HPDE6-E6E7 (cell line): ENCODE measurements around the gene IDH3G.

ENCODE experiments used
- DNase-seq: peaks from one replicate; pipeline ENCODE4 v3.0.0; 2011; ENCODE audit warnings: missing footprints; ENCODE audit errors: extremely low spot score

The IDH3G gene

GRCh38 chrX:153791104-153791852 is 2.9 kb downstream of the IDH3G start:
- no peak for DNase-seq

DNA sequence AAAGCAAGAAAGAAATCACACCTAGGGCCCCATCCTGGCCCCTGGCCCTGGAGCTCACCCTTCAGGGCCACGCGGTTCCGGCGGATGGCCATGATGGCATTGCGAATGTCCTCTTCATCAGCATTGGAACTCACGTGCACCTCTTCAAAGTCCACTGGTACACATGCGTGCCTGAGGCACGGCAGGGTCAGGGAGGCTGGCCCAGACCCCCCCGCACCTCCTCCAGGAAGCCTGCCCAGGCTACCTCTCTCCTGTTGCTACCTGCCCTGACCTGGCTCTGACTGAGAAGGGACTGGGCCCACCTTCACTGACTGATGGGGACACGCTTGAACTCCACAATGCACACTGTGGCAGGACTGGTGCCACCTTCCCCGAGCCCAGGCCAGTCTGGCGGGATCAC is 4.5 kb downstream of the IDH3G start:
- DNase-seq = no peak

GRCh38 chrX:153786669-153787068 is 7.5 kb downstream of the IDH3G start:
- no peak for DNase-seq

DNA sequence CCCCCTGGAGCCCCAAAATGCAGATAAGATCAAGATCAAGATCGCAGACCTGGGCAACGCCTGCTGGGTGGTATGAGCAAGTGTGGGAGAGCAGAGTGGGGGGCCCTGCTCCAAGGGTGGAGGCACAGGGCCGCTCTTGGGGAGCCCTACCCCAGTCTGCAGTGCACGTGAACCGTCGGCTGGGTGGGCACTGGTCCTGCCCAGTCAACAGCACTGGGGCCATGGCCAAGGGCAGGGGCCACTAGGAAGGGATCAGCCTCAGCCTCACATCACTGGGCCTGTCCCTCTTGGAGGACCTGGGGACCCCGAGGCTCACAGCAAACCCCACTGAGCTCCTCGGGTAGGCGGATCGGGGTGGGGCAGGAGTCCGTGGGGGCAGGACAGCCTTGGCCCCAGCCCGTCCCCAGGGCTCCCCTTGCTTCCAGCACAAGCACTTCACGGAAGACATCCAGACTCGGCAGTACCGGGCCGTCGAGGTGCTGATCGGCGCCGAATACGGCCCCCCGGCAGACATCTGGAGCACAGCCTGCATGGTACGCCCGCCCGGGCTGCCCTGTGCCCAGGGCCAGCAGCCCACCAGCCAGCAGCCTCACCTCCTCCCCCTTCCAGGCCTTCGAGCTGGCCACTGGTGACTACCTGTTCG is 9.7 kb downstream of the IDH3G start:
- no peak for DNase-seq

GRCh38 chrX:153783378-153784013 is 10.7 kb downstream of the IDH3G start:
- no peak for DNase-seq

- no peak for DNase-seq
Observed at GRCh38 chrX:153782871-153783270, 11.3 kb downstream of the IDH3G start.

DNA sequence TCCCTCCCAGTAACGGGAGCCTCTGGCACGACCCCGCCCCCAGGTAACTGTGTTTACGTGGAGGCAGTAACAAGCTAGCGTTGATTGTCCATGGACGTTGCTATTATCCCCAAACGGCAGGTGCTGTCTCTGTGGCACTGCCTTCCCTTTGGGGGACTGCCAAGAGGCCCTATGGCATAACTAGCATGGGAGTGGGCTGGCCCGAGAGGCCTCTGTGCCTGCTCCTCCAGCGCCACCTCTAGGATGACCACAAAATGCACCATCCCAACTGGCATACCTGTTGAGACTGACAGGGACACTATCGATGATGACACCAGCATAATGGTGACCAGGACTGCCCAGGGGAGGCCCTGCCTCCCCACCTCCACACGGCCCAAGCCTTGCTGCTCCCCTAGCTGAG is 11.9 kb downstream of the IDH3G start:
- DNase-seq = no peak

GRCh38 chrX:153781428-153782047 is 12.6 kb downstream of the IDH3G start:
- no peak for DNase-seq

DNA sequence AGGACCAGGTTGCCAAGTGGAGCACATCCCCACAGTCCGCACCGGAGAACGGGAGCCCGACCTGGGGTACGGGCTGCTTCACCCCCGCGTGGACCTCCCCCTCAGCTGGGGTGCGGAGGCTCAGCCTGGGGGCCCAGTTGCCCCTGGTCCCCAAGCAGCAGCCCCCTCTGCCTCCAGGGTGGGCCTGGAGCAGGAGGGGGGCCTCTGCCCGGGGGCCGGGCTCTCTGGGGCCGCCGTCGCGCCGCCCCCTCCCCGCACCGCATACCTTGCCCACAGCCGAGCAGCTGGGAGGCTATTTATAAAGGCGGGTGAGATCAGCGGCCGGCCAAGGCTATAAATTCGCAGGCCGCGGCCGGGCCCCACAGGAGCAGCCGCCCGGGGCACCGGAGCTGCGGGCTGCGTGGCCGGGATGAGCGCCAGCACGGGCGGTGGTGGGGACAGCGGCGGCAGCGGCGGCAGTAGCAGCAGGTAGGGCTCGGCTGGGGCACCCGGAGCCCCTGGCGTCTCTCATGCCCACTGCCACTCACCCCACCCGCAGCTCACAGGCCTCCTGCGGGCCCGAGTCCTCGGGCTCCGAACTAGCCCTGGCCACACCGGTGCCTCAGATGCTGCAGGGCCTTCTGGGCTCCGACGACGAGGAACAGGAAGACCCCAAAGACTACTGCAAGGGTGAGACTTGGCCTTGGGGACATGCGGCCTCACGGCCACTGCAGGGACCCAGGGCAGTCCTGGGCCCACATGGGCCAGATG is 13.3 kb downstream of the IDH3G start, which contains the start of gene SRPK3:
TSS of gene SRPK3 (plus strand) at position 364 of the 750 bp plus-strand sequence. CDS start at position 410, 46 bp downstream.
- DNase-seq = no peak

DNA sequence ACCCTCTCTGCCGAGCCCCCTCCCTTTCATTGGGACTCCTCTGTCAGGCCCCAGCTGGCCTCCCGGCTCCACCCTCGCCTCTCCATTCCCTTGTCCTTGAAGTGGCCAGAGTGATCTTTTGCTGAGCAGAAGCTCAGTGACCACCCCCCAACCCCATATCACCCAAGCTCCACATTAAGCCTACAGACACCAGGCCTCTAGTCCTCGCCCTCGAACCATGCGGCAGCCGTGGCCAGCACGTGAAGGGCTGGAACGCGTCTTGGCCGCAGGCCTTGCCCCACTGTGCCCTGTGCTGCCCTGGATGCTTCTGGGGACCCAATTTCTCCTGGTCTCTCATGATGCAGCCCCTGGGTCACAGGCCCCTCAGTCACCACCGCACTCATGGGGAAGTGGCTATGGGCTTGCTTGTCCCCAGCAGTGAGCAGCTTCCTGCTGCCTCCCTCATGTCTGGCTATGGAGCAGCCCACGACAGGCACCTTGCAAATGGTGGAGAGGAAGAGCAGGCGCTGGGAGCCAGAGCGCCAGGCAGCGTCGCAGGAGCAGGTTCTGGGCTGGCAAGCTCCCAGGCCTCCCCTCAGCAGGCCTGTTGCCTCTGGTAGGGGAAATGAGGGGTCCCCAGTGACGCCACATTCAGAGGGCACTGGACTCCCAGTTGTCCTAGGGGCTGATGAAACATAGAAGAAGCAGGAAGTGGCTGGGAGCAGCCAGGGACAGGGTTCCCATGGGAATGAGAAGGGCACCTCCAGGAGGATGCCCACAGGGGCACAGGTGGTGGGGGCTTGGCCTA is 14.1 kb downstream of the IDH3G start:
- DNase-seq = no peak

DNA sequence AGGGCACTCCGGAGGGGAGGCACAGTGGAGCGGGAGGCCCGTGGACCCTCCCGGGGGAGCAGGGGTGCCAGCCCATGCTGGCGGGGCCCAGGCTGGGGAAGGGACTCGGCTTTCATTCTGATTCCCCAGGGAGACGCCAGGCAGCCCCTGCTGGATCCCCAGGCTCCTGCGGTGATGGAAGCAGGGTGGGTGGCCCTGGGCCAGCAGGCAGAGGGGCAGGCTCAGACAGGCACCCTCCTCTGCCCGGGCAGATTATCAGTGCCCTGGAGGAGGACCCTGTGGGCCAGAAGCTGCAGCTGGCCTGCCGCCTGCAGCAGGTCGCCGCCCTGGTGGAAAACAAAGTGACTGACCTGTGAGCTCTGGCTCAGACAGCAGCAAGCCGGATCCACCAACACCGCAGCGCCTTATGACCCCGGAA is 15.5 kb downstream of the IDH3G start:
- peak; percentile 56 for DNase-seq

DNA sequence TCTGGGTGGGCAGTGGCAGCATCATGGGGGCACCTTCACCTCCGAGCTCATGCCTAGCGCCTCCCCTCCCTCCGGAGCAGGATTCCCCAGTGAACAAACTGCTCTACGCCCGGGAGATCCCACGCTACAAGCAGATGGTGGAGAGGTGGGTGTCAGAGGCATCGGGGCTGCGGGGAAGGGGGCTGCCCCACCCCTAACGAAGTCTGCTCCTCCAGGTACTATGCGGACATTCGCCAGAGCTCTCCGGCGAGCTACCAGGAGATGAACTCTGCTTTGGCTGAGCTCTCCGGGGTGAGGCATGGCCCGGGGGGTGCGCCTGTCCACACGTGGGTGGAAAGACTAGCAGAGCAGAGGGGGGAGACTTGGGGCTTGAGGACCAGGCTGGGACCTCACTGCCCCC is 16.0 kb downstream of the IDH3G start:
- DNase-seq = no peak

DNA sequence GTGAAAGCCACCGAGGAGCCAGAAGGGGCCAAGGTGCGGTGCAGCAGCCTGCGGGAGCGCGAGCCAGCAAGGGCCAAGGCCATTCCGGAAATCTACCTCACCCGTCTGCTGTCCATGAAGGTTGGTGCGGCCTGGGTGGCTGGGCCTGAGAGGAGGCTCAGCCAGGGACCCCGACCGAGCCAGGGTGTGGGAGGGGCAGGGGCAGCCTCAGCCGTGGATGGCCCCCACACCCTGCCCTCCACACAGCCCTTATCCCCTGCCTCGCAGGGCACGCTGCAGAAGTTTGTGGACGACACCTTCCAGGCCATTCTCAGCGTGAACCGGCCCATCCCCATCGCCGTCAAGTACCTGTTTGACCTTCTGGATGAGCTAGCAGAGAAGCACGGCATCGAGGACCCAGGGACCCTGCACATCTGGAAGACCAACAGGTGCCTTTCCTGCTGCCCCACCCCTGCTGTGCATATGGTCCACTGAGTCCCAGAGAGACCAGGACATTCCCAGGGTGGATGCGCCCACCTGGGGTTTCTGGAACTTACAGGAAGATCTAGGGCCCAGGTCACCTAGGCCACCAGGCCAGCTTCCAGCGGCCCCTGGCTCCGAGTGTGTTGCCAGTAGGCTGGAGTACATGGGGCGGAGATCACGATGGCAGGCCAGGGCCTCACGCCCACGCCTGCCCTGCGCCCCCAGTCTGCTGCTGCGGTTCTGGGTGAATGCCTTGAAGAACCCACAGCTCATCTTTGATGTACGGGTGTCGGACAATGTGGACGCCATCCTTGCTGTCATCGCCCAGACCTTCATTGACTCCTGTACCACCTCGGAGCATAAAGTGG is 16.7 kb downstream of the IDH3G start:
- DNase-seq = no peak

DNA sequence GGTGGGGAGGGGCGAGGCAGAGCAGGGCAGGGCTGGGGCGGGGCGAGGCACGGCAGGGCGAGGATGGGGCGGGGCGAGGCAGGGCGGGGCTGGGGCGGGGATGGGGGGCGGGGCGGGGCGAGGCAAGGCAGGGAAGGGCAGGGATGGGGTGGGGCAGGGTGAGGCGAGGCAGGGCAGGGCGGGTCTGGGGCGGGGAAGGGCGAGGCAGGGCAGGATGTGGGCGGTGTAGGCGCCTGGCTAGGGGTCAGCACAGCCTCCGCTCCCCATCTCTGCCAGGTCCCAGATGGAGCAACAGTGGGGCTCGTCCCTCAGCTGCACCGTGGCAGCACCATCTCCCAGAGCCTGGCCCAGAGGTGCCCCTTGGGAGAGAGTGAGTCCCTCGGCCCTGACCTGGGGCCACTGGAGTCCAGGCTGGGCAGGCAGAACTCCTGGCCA is 17.5 kb downstream of the IDH3G start:
- no peak for DNase-seq

- no peak for DNase-seq
Observed at GRCh38 chrX:153776120-153776599, 18.0 kb downstream of the IDH3G start.

DNA sequence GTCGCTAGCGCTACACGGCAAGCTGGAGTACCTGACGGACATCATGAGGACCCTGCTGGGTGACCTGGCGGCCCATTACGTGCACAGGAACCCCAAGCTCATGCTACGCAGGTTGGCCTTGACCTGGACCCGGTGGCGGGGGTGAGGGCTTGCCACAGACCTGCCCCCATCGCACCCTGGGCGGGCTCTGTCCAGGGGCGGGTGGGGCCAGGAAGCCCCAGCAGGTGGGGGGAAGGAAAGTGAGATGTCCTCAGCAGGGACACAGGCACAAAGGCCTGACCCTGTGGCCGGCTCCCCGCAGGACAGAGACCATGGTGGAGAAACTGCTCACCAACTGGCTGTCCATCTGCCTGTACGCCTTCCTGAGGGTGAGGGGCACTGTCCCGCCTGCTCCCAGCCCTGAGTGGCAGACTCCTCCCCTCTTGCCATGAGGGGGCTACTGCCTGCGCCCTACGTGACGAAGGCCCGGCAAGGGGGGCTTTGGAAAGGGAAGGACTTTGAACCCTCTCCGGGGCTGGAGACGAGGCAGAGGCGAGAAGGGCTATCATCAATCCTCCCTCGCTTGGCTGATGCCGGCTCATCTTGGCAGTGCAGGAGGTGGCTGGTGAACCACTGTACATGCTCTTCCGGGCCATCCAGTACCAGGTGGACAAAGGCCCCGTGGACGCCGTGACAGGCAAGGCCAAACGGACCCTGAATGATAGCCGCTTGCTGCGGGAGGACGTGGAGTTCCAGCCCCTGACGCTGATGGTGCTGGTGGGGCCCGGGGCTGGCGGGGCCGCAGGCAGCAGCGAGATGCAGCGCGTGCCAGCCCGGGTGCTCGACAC is 18.7 kb downstream of the IDH3G start:
- DNase-seq = no peak

- DNase-seq = no peak
Observed at GRCh38 chrX:153774576-153775292, 19.4 kb downstream of the IDH3G start.
